ENCODE results near the gene LIN54.
A peak's percentile ranks its signal among the peaks of the same experiment; 100 is the strongest.
"Not testable (repeated sequence)": the region's sequence is repeated elsewhere in the genome, so short reads cannot be mapped to it uniquely, and the experiment has no call there.

LIN54 gene

GRCh38 chr4:82918091-82918490 is 92.5 kb downstream of the LIN54 start:
- no peak for DNase-seq (ENCODE audit: low read depth in 2 of 2)
- H3K4me3 ChIP-seq (replicated peaks in 1 of 2; ENCODE audit: low read depth in 2 of 2, low read length in 2 of 2): no peak overlapping the region
- no peak for TF ChIP-seq CTCF (IDR thresholded peaks at IDR 0.05; ENCODE audit: low read depth, low read length)

- H3K4me3 ChIP-seq (replicated peaks in 1 of 2; ENCODE audit: low read depth in 2 of 2, low read length in 2 of 2); DNase-seq (ENCODE audit: low read depth in 2 of 2): not testable (repeated sequence)
These were observed 96.7 kb downstream of the LIN54 start for GRCh38 chr4:82913968-82914367.

- DNase-seq (ENCODE audit: low read depth in 2 of 2): peak in 1 of 2 donors; percentile 32
- no peak overlapping the region for H3K4me3 ChIP-seq (replicated peaks in 1 of 2; ENCODE audit: low read depth in 2 of 2, low read length in 2 of 2)
- no peak for TF ChIP-seq CTCF (IDR thresholded peaks at IDR 0.05; ENCODE audit: low read depth, low read length)
These were observed 97.3 kb downstream of the LIN54 start for GRCh38 chr4:82913305-82913704.

GRCh38 chr4:82909326-82909725 is 101.3 kb downstream of the LIN54 start:
- no peak for DNase-seq (ENCODE audit: low read depth in 2 of 2)
- H3K4me3 ChIP-seq (replicated peaks in 1 of 2; ENCODE audit: low read depth in 2 of 2, low read length in 2 of 2): no peak overlapping the region
- TF ChIP-seq CTCF (IDR thresholded peaks at IDR 0.05; ENCODE audit: low read depth, low read length): no peak

- no peak for TF ChIP-seq CTCF (IDR thresholded peaks at IDR 0.05; ENCODE audit: low read depth, low read length)
- no peak overlapping the region for H3K4me3 ChIP-seq (replicated peaks in 1 of 2; ENCODE audit: low read depth in 2 of 2, low read length in 2 of 2)
- no peak for DNase-seq (ENCODE audit: low read depth in 2 of 2)
These were observed 104.2 kb downstream of the LIN54 start for GRCh38 chr4:82906469-82906868.

- DNase-seq (ENCODE audit: low read depth in 2 of 2): peak; percentile 17 to 69
- no peak overlapping the region for H3K4me3 ChIP-seq (replicated peaks in 1 of 2; ENCODE audit: low read depth in 2 of 2, low read length in 2 of 2)
- TF ChIP-seq CTCF (IDR thresholded peaks at IDR 0.05; ENCODE audit: low read depth, low read length): no peak
These were observed 105.4 kb downstream of the LIN54 start for GRCh38 chr4:82905205-82905604.

- no peak for DNase-seq (ENCODE audit: low read depth in 2 of 2)
- TF ChIP-seq CTCF (IDR thresholded peaks at IDR 0.05; ENCODE audit: low read depth, low read length): no peak
- H3K4me3 ChIP-seq (replicated peaks in 1 of 2; ENCODE audit: low read depth in 2 of 2, low read length in 2 of 2): no peak overlapping the region
These were observed 106.9 kb downstream of the LIN54 start for GRCh38 chr4:82903737-82904136.

Data from cardiac fibroblast (primary cell).